ENCODE measurements around the gene FGG.

DNA sequence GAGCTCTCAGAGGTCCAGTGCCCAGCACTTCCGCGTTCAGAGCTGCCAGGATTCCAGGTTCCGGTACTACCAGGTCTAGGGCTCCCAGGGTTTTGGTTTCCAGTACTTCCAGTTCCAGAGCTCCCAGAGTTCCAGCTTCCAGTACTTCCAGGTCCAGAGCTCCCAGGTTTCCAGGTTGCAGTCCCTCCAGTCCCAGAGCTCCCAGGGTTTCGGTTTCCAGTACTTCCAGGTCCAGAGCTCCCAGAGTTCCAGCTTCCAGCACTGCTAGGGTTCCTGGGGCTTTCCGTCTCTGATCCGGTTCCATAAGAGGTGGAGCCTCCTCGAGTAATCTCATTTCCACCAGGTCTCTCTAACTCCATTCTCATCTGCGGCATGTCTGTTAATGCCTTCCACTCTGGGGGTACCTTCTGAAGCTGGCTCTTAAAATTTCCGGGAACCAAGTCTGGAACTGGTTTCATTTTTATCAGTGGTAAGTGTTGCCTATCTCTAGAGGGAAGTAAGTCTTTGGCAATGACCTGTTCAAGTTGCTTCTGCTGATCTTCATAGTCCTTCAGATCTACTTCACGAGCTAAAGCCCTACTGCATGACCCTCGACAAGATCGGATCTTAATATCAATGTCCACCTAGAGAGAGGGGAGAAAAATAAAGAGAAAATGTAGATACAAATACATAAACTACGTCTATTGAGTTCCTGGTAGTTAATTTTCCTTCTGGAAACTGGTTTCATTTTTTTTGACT lies 26.0 kb downstream of the FGG start:
- TF ChIP-seq, protein P1, sequence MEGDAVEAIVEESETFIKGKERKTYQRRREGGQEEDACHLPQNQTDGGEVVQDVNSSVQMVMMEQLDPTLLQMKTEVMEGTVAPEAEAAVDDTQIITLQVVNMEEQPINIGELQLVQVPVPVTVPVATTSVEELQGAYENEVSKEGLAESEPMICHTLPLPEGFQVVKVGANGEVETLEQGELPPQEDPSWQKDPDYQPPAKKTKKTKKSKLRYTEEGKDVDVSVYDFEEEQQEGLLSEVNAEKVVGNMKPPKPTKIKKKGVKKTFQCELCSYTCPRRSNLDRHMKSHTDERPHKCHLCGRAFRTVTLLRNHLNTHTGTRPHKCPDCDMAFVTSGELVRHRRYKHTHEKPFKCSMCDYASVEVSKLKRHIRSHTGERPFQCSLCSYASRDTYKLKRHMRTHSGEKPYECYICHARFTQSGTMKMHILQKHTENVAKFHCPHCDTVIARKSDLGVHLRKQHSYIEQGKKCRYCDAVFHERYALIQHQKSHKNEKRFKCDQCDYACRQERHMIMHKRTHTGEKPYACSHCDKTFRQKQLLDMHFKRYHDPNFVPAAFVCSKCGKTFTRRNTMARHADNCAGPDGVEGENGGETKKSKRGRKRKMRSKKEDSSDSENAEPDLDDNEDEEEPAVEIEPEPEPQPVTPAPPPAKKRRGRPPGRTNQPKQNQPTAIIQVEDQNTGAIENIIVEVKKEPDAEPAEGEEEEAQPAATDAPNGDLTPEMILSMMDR (IDR thresholded peaks at IDR 0.05) = no peak
- TF ChIP-seq POLR2A (IDR thresholded peaks at IDR 0.05) = no peak

Measured in heart left ventricle (tissue), 13 donors.